Stimulated activated effector memory CD8-positive, alpha-beta T cell treated with anti-CD3 and anti-CD28 coated beads, Interleukin-12 subunit alpha, Interleukin-12 subunit beta, amount 100 ng/mL, for 72 hours (primary cell): Measurements from ENCODE around the gene LRRC3B.

ENCODE experiments used
- ATAC-seq: fragments of 150-1000 bp; cut with Tn5 transposase; 2 replicates; pipeline ENCODE4 v1.10.0; 2021
- DNase-seq, 2 donors: peaks; one replicate each; pipeline ENCODE4 v3.0.0; 2021 to 2022; ENCODE audit warnings: low spot score in 2 of 2
- H3K27ac Mint-ChIP-seq: one replicate; pipeline ENCODE4 v1.8.0; 2022; ENCODE audit warnings: mild to moderate bottlenecking, mixed read lengths
- H3K36me3 Mint-ChIP-seq: one replicate; pipeline ENCODE4 v1.8.0; 2022; ENCODE audit warnings: mild to moderate bottlenecking, mixed read lengths
- H3K4me1 Mint-ChIP-seq: one replicate; pipeline ENCODE4 v1.8.0; 2022; ENCODE audit warnings: mixed read lengths
- H3K4me3 Mint-ChIP-seq: one replicate; pipeline ENCODE4 v1.8.0; 2022; ENCODE audit warnings: mild to moderate bottlenecking, mixed read lengths
- H3K9me3 Mint-ChIP-seq: one replicate; pipeline ENCODE4 v1.8.0; 2022; ENCODE audit warnings: mixed read lengths

LRRC3B gene

GRCh38 chr3:26623419-26624208 is 1.0 kb downstream of the LRRC3B start:
- no peaks in the 10 kb centered on the region for H3K4me1 Mint-ChIP-seq
- ATAC-seq (no peak), DNase-seq (no peak)
- no peaks in the 10 kb centered on the region for H3K36me3 Mint-ChIP-seq
- H3K4me3 Mint-ChIP-seq, result no peak overlapping the region
- H3K9me3 Mint-ChIP-seq, result peaks cover 2% of the 10 kb centered on the region
- no peak overlapping the region for H3K27ac Mint-ChIP-seq

GRCh38 chr3:26624209-26624765 is 1.7 kb downstream of the LRRC3B start:
- no peaks in the 10 kb centered on the region for H3K36me3 Mint-ChIP-seq
- DNase-seq, result no peak

GRCh38 chr3:26625187-26625586 is 2.6 kb downstream of the LRRC3B start:
- Mint-ChIP-seq H3K4me3 (no peak overlapping the region), H3K9me3 (peaks cover 4% of the 10 kb centered on the region), H3K27ac (no peak overlapping the region), H3K4me1 (no peaks in the 10 kb centered on the region), H3K36me3 (no peaks in the 10 kb centered on the region)
- ATAC-seq (no peak), DNase-seq (no peak)

More at GRCh38 chr3:26624209-26624765, 1.7 kb downstream of the LRRC3B start:
- Mint-ChIP-seq H3K9me3 (peaks cover 4% of the 10 kb centered on the region), H3K4me1 (no peaks in the 10 kb centered on the region), H3K4me3 (no peak overlapping the region), H3K27ac (no peak overlapping the region)
- no peak for ATAC-seq

- Mint-ChIP-seq H3K36me3 (no peaks in the 10 kb centered on the region), H3K9me3 (peaks cover 4% of the 10 kb centered on the region), H3K4me1 (no peaks in the 10 kb centered on the region), H3K4me3 (no peak overlapping the region), H3K27ac (no peak overlapping the region)
- no peak for DNase-seq
- ATAC-seq, result no peak
Observed at GRCh38 chr3:26627080-26627479, 4.5 kb downstream of the LRRC3B start.

- no peaks in the 10 kb centered on the region for H3K4me1 Mint-ChIP-seq
- peaks cover 7% of the 10 kb centered on the region for H3K9me3 Mint-ChIP-seq
- H3K36me3 Mint-ChIP-seq, result peaks cover 7% of the 10 kb centered on the region
- no peak overlapping the region for H3K27ac Mint-ChIP-seq
- ATAC-seq, result no peak
- H3K4me3 Mint-ChIP-seq, result no peak overlapping the region
- DNase-seq, result no peak
Observed at GRCh38 chr3:26628915-26629314, 6.3 kb downstream of the LRRC3B start.

- no peak for DNase-seq
Observed at GRCh38 chr3:26630669-26631389, 8.3 kb downstream of the LRRC3B start.

GRCh38 chr3:26631390-26631738 is 8.8 kb downstream of the LRRC3B start:
- H3K9me3 Mint-ChIP-seq, result peaks cover 5% of the 10 kb centered on the region
- H3K4me1 Mint-ChIP-seq, result no peaks in the 10 kb centered on the region
- no peak overlapping the region for H3K4me3 Mint-ChIP-seq

More at GRCh38 chr3:26630669-26631389, 8.3 kb downstream of the LRRC3B start:
- Mint-ChIP-seq H3K9me3 (peaks cover 5% of the 10 kb centered on the region), H3K4me1 (no peaks in the 10 kb centered on the region), H3K36me3 (peaks cover 7% of the 10 kb centered on the region), H3K27ac (no peak overlapping the region), H3K4me3 (no peak overlapping the region)
- no peak for ATAC-seq

GRCh38 chr3:26634601-26635000 is 12.0 kb downstream of the LRRC3B start:
- Mint-ChIP-seq H3K4me1 (no peaks in the 10 kb centered on the region), H3K9me3 (peaks cover 5% of the 10 kb centered on the region)
- no peak for ATAC-seq

More at GRCh38 chr3:26631390-26631738, 8.8 kb downstream of the LRRC3B start:
- H3K36me3 Mint-ChIP-seq, result peaks cover 7% of the 10 kb centered on the region
- H3K27ac Mint-ChIP-seq, result no peak overlapping the region
- DNase-seq (no peak), ATAC-seq (no peak)

GRCh38 chr3:26636096-26636727 is 13.6 kb downstream of the LRRC3B start:
- H3K4me3 Mint-ChIP-seq, result no peak overlapping the region
- peaks cover 10% of the 10 kb centered on the region for H3K9me3 Mint-ChIP-seq
- H3K36me3 Mint-ChIP-seq, result peaks cover 7% of the 10 kb centered on the region
- no peak for DNase-seq
- no peaks in the 10 kb centered on the region for H3K4me1 Mint-ChIP-seq
- no peak for ATAC-seq
- no peak overlapping the region for H3K27ac Mint-ChIP-seq

More at GRCh38 chr3:26634601-26635000, 12.0 kb downstream of the LRRC3B start:
- H3K4me3 Mint-ChIP-seq, result no peak overlapping the region
- H3K36me3 Mint-ChIP-seq, result peaks cover 7% of the 10 kb centered on the region
- no peak overlapping the region for H3K27ac Mint-ChIP-seq
- DNase-seq, result no peak

- peaks cover 7% of the 10 kb centered on the region for H3K36me3 Mint-ChIP-seq
- ATAC-seq (no peak), DNase-seq (no peak)
- no peak overlapping the region for H3K27ac Mint-ChIP-seq
- H3K4me1 Mint-ChIP-seq, result no peaks in the 10 kb centered on the region
- peaks cover 10% of the 10 kb centered on the region for H3K9me3 Mint-ChIP-seq
- no peak overlapping the region for H3K4me3 Mint-ChIP-seq
Observed at GRCh38 chr3:26637698-26638097, 15.1 kb downstream of the LRRC3B start.

GRCh38 chr3:26638113-26638512 is 15.5 kb downstream of the LRRC3B start:
- ATAC-seq, result no peak
- no peak for DNase-seq
- Mint-ChIP-seq H3K9me3 (peaks cover 8% of the 10 kb centered on the region), H3K36me3 (peaks cover 4% of the 10 kb centered on the region), H3K4me1 (no peaks in the 10 kb centered on the region), H3K27ac (no peak overlapping the region), H3K4me3 (no peak overlapping the region)

GRCh38 chr3:26639339-26639738 is 16.8 kb downstream of the LRRC3B start:
- Mint-ChIP-seq H3K36me3 (no peaks in the 10 kb centered on the region), H3K9me3 (peaks cover 7% of the 10 kb centered on the region), H3K4me3 (no peak overlapping the region), H3K27ac (no peak overlapping the region), H3K4me1 (no peaks in the 10 kb centered on the region)
- DNase-seq, result no peak
- no peak for ATAC-seq

- Mint-ChIP-seq H3K36me3 (no peaks in the 10 kb centered on the region), H3K9me3 (peaks cover 5% of the 10 kb centered on the region), H3K27ac (no peak overlapping the region), H3K4me3 (no peak overlapping the region), H3K4me1 (no peaks in the 10 kb centered on the region)
- DNase-seq, result no peak
- no peak for ATAC-seq
Observed at GRCh38 chr3:26647078-26647477, 24.5 kb downstream of the LRRC3B start.

GRCh38 chr3:26648461-26648860 is 25.9 kb downstream of the LRRC3B start:
- Mint-ChIP-seq H3K4me3 (no peak overlapping the region), H3K4me1 (no peaks in the 10 kb centered on the region), H3K9me3 (peaks cover 5% of the 10 kb centered on the region), H3K36me3 (no peaks in the 10 kb centered on the region), H3K27ac (no peak overlapping the region)
- DNase-seq, result no peak
- no peak for ATAC-seq

GRCh38 chr3:26652164-26652563 is 29.6 kb downstream of the LRRC3B start:
- no peak overlapping the region for H3K4me3 Mint-ChIP-seq
- no peaks in the 10 kb centered on the region for H3K9me3 Mint-ChIP-seq
- no peak overlapping the region for H3K27ac Mint-ChIP-seq
- no peaks in the 10 kb centered on the region for H3K36me3 Mint-ChIP-seq
- no peak for DNase-seq
- no peaks in the 10 kb centered on the region for H3K4me1 Mint-ChIP-seq
- no peak for ATAC-seq
